Measurements from ENCODE around the gene HOXC4.

Gene HOXC4

GRCh38 chr12:54029529-54030441 lies 23.9 kb upstream of the HOXC4 start:
- in situ Hi-C loops (cut with MboI; ENCODE audit: low pct_unique_long_range_greater_than_20kb, low sequenced_read_pairs, unreplicated experiment): loop anchor here (10.0 to 25.0 kb wide), 2 partner anchors 92 to 165 kb away; partner anchors contain the start of gene HOXC13
- TF ChIP-seq CTCF (IDR thresholded peaks at IDR 0.05; ENCODE audit: extremely low read depth, insufficient read depth, missing control alignments): no peak

GRCh38 chr12:54030442-54030801 lies 23.2 kb upstream of the HOXC4 start:
- DNase-seq (ENCODE audit: low spot score): no peak
- no peak for TF ChIP-seq CTCF (IDR thresholded peaks at IDR 0.05; ENCODE audit: extremely low read depth, insufficient read depth, missing control alignments)
- in situ Hi-C loops (cut with MboI; ENCODE audit: low pct_unique_long_range_greater_than_20kb, low sequenced_read_pairs, unreplicated experiment): loop anchor here (25.0 kb wide), 1 partner anchor 93 kb away; the partner anchor contains the start of gene HOXC13

More at GRCh38 chr12:54029529-54030441, 23.9 kb upstream of the HOXC4 start:
- DNase-seq (ENCODE audit: low spot score): no peak

- DNase-seq (ENCODE audit: low spot score): no peak
- TF ChIP-seq CTCF (IDR thresholded peaks at IDR 0.05; ENCODE audit: extremely low read depth, insufficient read depth, missing control alignments): no peak
- in situ Hi-C loops (cut with MboI; ENCODE audit: low pct_unique_long_range_greater_than_20kb, low sequenced_read_pairs, unreplicated experiment): loop anchor here (25.0 kb wide), 1 partner anchor 94 kb away; the partner anchor contains the start of gene HOXC13
Observed at GRCh38 chr12:54030889-54031471, 22.7 kb upstream of the HOXC4 start.

GRCh38 chr12:54031480-54031879 lies 22.2 kb upstream of the HOXC4 start:
- in situ Hi-C loops (cut with MboI; ENCODE audit: low pct_unique_long_range_greater_than_20kb, low sequenced_read_pairs, unreplicated experiment): loop anchor here (25.0 kb wide), 1 partner anchor 94 kb away; the partner anchor contains the start of gene HOXC13
- no peak for TF ChIP-seq CTCF (IDR thresholded peaks at IDR 0.05; ENCODE audit: extremely low read depth, insufficient read depth, missing control alignments)
- no peak for DNase-seq (ENCODE audit: low spot score)

- DNase-seq (ENCODE audit: low spot score): no peak
- in situ Hi-C loops (cut with MboI; ENCODE audit: low pct_unique_long_range_greater_than_20kb, low sequenced_read_pairs, unreplicated experiment): loop anchor here (25.0 kb wide), 1 partner anchor 95 kb away; the partner anchor contains the start of gene HOXC13
- TF ChIP-seq CTCF (IDR thresholded peaks at IDR 0.05; ENCODE audit: extremely low read depth, insufficient read depth, missing control alignments): no peak
Observed at GRCh38 chr12:54032086-54032619, 21.5 kb upstream of the HOXC4 start.

GRCh38 chr12:54032627-54033100 lies 21.0 kb upstream of the HOXC4 start, which contains the start of gene HOXC5:
Gene HOXC5 (plus strand): TSS chr12:54033050. CDS start chr12:54033123, 73 bp downstream.
- in situ Hi-C loops (cut with MboI; ENCODE audit: low pct_unique_long_range_greater_than_20kb, low sequenced_read_pairs, unreplicated experiment): loop anchor here (25.0 kb wide), 1 partner anchor 95 kb away; the partner anchor contains the start of gene HOXC13
- peak; percentile 93 for DNase-seq (ENCODE audit: low spot score)
- TF ChIP-seq CTCF (IDR thresholded peaks at IDR 0.05; ENCODE audit: extremely low read depth, insufficient read depth, missing control alignments): peak; percentile 92

All from GM13977 (cell line).